Measurements from ENCODE around the gene CAMKV. TPM values are rescaled to one million over a fixed set of nuclear protein-coding genes. Genes with fewer than 3 reads are reported as not detected.

Gene CAMKV
- total and polyA plus RNA-seq, 7 donors, result 0.09 TPM; not detected in 6

DNA sequence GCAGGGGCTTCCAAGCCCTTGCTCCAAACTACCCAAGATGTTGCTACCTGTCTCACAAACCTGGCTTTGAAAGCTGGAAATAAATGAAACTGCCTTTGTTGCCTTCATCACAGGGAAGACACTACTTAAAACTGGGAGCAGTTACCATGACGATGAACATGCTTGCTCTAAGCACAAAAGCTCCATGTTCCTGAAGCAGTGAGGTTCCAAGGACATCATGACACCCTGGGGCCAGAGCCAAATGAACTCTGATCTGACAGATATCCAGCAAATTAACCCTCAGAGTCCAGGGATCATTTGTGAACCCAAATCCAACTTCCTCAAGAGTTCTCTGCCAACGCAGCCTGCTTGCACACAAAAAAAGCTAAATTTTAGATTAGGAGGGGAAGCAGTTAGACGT, 24.0 kb downstream of the CAMKV start:
- peaks cover under 1% of the 10 kb centered on the region for H3K4me1 ChIP-seq
- H3K27ac ChIP-seq, result no peak overlapping the region
- 80 to 94% (median 92%) methylated on average over 3 of the region's 3 CpGs for WGBS, 3 donors
- intact Hi-C loops (cut with DNase I), result no loop called here
- ATAC-seq (no peak), DNase-seq (no peak)
- H3K27me3 ChIP-seq (ENCODE audit: insufficient read depth in 3 of 3, low read length in 2 of 3), result no peaks in the 10 kb centered on the region
- no peaks in the 10 kb centered on the region for H3K9me3 ChIP-seq
- no peak overlapping the region for H3K4me3 ChIP-seq
- no peaks in the 10 kb centered on the region for H3K36me3 ChIP-seq (ENCODE audit: insufficient read depth in 1 of 2, low read depth in 1 of 2)
- TF ChIP-seq CTCF (IDR thresholded peaks at IDR 0.05), result no peak

GRCh38 chr3:49844464-49845183, 25.1 kb downstream of the CAMKV start:
- intact Hi-C loops (cut with DNase I), result loop anchor here in 1 of 2 donors (5.0 kb wide), 1 partner anchor 127 kb away; the partner anchor contains the start of gene AMIGO3
- H3K27ac ChIP-seq, result no peak overlapping the region
- no peak for ATAC-seq
- DNase-seq, result no peak
- no peak for TF ChIP-seq CTCF (IDR thresholded peaks at IDR 0.05)
- no peaks in the 10 kb centered on the region for H3K36me3 ChIP-seq (ENCODE audit: insufficient read depth in 1 of 2, low read depth in 1 of 2)
- H3K4me1 ChIP-seq, result peaks cover 9% of the 10 kb centered on the region
- WGBS, 3 donors, result 72 to 92% (median 77%) methylated on average over 5 of the region's 5 CpGs
- H3K27me3 ChIP-seq (ENCODE audit: insufficient read depth in 3 of 3, low read length in 2 of 3), result no peaks in the 10 kb centered on the region
- H3K9me3 ChIP-seq, result no peaks in the 10 kb centered on the region
- H3K4me3 ChIP-seq, result no peak overlapping the region

GRCh38 chr3:49842843-49843517, 26.7 kb downstream of the CAMKV start:
- Histone ChIP-seq H3K4me1 (peaks cover 14% of the 10 kb centered on the region), H3K4me3 (no peak overlapping the region), H3K27ac (no peak overlapping the region), H3K36me3 (ENCODE audit: insufficient read depth in 1 of 2, low read depth in 1 of 2) (no peaks in the 10 kb centered on the region), H3K27me3 (ENCODE audit: insufficient read depth in 3 of 3, low read length in 2 of 3) (no peaks in the 10 kb centered on the region), H3K9me3 (no peaks in the 10 kb centered on the region)
- ATAC-seq (no peak), DNase-seq (no peak)
- 88 to 96% (median 92%) methylated on average over 3 of the region's 3 CpGs for WGBS, 3 donors
- no peak for TF ChIP-seq CTCF (IDR thresholded peaks at IDR 0.05)
- intact Hi-C loops (cut with DNase I), result loop anchor here in 1 of 2 donors (5.0 kb wide), 1 partner anchor 126 kb away; the partner anchor contains the start of gene AMIGO3

DNA sequence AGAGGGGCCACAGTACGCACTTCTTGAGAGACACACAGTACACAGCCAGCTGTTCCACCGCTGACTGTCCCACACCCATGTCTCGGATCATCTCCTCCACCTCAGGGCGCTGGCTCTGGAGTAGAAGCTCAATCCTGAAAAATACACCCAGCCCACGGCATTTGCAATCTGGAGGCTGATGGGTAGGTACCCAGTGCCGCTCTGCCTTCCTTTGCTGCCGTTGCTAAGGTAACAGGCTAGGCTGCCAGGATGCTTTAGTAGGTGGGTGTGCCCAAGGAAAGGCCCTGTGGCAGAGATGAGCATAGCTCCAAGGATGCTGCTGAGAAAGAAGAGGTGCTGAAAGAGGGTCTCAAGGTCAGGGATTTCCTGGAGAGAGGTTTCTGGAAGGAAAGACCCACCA, 27.9 kb downstream of the CAMKV start:
- Histone ChIP-seq H3K4me1 (peaks cover 14% of the 10 kb centered on the region), H3K27me3 (ENCODE audit: insufficient read depth in 3 of 3, low read length in 2 of 3) (no peaks in the 10 kb centered on the region), H3K36me3 (ENCODE audit: insufficient read depth in 1 of 2, low read depth in 1 of 2) (no peaks in the 10 kb centered on the region), H3K27ac (no peak overlapping the region), H3K9me3 (no peaks in the 10 kb centered on the region), H3K4me3 (no peak overlapping the region)
- WGBS, 3 donors, result 91 to 94% (median 91%) methylated on average over 7 of the region's 7 CpGs
- no peak for DNase-seq
- ATAC-seq, result no peak
- intact Hi-C loops (cut with DNase I), result loop anchor here in 1 of 2 donors (5.0 kb wide), 1 partner anchor 125 kb away; the partner anchor contains the start of gene AMIGO3
- no peak for TF ChIP-seq CTCF (IDR thresholded peaks at IDR 0.05)
